Nephron (organoid): ENCODE results near the gene HSPA2.

Experiments
- H3K27ac Mint-ChIP-seq, 3 experiments: 2 replicates each; pipeline ENCODE4 v1.8.0; 2020; ENCODE audit warnings: mixed read lengths in 3 of 3, mild to moderate bottlenecking in 2 of 3, moderate library complexity in 1 of 3
- H3K27me3 Mint-ChIP-seq: 2 replicates; pipeline ENCODE4 v1.8.0; 2021; ENCODE audit warnings: low read depth, mild to moderate bottlenecking, moderate library complexity, mixed read lengths
- H3K36me3 Mint-ChIP-seq: 2 replicates; pipeline ENCODE4 v1.8.0; 2020; ENCODE audit warnings: low read depth, mixed read lengths
- H3K4me1 Mint-ChIP-seq: 2 replicates; pipeline ENCODE4 v1.8.0; 2020; ENCODE audit warnings: mixed read lengths
- H3K4me3 Mint-ChIP-seq, 3 experiments: 2 replicates each; pipeline ENCODE4 v1.8.0; 2020; ENCODE audit warnings: mild to moderate bottlenecking in 3 of 3, mixed read lengths in 3 of 3, moderate library complexity in 2 of 3
- H3K9me3 Mint-ChIP-seq: 2 replicates; pipeline ENCODE4 v1.8.0; 2020; ENCODE audit warnings: mixed read lengths
- TF ChIP-seq, protein P1 (sequence below), 3 experiments: fragments of 200-600 bp; sonication (generic); IDR thresholded peaks; one replicate each; pipeline ENCODE4 v1.5.0; 2021; ENCODE audit warnings: antibody characterized with exemption in 3 of 3; ENCODE audit not compliant: unreplicated experiment in 3 of 3

Gene HSPA2

DNA sequence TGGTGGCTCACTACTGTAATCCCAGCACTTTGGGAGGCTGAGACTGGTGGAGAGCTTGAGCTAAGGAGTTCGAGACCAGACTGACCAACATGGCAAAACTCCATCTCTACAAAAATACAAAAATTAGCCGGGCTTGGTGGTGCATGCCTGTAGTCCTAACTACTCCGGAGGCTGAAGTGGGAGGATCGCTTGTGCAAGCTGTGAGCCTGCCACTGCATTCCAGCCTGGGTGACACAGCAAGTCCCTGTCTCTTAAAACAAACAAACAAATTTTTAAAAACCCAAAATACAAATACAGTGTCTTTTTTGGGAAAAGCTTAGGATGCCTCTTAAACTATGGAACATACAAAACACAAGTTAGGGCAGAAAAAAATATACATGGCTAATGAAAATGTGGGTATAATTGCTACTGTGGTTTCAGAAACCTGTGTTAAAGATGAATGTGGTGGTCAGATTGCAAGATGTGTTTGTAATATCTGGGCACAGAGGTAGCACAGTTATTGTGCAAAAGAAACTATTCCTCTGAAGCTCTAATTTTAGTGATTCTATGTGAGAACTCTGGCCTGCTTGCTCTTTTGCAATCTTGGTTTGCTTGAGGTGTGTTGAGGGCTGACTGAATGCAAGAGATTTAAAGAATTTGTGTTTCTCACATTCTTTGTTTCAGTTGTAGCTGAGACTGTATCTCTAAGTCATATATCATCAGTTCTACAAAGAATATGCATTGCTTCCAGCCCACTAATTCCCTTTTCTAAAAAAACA lies 3.9 kb upstream of the HSPA2 start:
- Mint-ChIP-seq H3K4me3 (peak overlapping the region; percentile 65 to 76 (median 69)), H3K9me3 (peaks cover 11% of the 10 kb centered on the region), H3K27ac (peak overlapping the region; percentile 59 to 79 (median 77)), H3K4me1 (peaks cover 11% of the 10 kb centered on the region), H3K27me3 (no peaks in the 10 kb centered on the region), H3K36me3 (peaks cover 8% of the 10 kb centered on the region)
- TF ChIP-seq, protein P1, sequence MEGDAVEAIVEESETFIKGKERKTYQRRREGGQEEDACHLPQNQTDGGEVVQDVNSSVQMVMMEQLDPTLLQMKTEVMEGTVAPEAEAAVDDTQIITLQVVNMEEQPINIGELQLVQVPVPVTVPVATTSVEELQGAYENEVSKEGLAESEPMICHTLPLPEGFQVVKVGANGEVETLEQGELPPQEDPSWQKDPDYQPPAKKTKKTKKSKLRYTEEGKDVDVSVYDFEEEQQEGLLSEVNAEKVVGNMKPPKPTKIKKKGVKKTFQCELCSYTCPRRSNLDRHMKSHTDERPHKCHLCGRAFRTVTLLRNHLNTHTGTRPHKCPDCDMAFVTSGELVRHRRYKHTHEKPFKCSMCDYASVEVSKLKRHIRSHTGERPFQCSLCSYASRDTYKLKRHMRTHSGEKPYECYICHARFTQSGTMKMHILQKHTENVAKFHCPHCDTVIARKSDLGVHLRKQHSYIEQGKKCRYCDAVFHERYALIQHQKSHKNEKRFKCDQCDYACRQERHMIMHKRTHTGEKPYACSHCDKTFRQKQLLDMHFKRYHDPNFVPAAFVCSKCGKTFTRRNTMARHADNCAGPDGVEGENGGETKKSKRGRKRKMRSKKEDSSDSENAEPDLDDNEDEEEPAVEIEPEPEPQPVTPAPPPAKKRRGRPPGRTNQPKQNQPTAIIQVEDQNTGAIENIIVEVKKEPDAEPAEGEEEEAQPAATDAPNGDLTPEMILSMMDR (IDR thresholded peaks at IDR 0.05; ENCODE audit: unreplicated experiment in 3 of 3) = no peak

DNA sequence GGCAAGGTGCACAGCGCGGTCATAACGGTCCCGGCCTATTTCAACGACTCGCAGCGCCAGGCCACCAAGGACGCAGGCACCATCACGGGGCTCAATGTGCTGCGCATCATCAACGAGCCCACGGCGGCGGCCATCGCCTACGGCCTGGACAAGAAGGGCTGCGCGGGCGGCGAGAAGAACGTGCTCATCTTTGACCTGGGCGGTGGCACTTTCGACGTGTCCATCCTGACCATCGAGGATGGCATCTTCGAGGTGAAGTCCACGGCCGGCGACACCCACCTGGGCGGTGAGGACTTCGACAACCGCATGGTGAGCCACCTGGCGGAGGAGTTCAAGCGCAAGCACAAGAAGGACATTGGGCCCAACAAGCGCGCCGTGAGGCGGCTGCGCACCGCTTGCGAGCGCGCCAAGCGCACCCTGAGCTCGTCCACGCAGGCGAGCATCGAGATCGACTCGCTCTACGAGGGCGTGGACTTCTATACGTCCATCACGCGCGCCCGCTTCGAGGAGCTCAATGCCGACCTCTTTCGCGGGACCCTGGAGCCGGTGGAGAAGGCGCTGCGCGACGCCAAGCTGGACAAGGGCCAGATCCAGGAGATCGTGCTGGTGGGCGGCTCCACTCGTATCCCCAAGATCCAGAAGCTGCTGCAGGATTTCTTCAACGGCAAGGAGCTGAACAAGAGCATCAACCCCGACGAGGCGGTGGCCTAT lies 875 bp downstream of the HSPA2 start:
- Mint-ChIP-seq H3K27me3 (no peaks in the 10 kb centered on the region), H3K36me3 (peaks cover 8% of the 10 kb centered on the region), H3K4me3 (peak overlapping the region in 1 of 3 experiments; percentile 89), H3K27ac (no peak overlapping the region), H3K4me1 (peaks cover 11% of the 10 kb centered on the region), H3K9me3 (peaks cover 25% of the 10 kb centered on the region)
- TF ChIP-seq, protein P1 (IDR thresholded peaks at IDR 0.05; ENCODE audit: unreplicated experiment in 3 of 3) = no peak

DNA sequence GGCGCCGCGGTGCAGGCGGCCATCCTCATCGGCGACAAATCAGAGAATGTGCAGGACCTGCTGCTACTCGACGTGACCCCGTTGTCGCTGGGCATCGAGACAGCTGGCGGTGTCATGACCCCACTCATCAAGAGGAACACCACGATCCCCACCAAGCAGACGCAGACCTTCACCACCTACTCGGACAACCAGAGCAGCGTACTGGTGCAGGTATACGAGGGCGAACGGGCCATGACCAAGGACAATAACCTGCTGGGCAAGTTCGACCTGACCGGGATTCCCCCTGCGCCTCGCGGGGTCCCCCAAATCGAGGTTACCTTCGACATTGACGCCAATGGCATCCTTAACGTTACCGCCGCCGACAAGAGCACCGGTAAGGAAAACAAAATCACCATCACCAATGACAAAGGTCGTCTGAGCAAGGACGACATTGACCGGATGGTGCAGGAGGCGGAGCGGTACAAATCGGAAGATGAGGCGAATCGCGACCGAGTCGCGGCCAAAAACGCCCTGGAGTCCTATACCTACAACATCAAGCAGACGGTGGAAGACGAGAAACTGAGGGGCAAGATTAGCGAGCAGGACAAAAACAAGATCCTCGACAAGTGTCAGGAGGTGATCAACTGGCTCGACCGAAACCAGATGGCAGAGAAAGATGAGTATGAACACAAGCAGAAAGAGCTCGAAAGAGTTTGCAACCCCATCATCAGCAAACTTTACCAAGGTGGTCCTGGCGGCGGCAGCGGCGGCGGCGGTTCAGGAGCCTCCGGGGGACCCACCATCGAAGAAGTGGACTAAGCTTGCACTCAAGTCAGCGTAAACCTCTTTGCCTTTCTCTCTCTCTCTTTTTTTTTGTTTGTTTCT lies 1.7 kb downstream of the HSPA2 start:
- H3K27me3 Mint-ChIP-seq = peaks cover 2% of the 10 kb centered on the region

DNA sequence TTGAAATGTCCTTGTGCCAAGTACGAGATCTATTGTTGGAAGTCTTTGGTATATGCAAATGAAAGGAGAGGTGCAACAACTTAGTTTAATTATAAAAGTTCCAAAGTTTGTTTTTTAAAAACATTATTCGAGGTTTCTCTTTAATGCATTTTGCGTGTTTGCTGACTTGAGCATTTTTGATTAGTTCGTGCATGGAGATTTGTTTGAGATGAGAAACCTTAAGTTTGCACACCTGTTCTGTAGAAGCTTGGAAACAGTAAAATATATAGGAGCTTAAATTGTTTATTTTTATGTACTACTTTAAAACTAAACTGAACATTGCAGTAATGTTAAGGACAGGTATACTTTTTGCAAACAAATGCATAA lies 2.3 kb downstream of the HSPA2 start:
- peaks cover 8% of the 10 kb centered on the region for H3K36me3 Mint-ChIP-seq
- TF ChIP-seq, protein P1 (IDR thresholded peaks at IDR 0.05; ENCODE audit: unreplicated experiment in 3 of 3) = no peak
- H3K9me3 Mint-ChIP-seq = peaks cover 25% of the 10 kb centered on the region

More for the DNA sequence above, 1.7 kb downstream of the HSPA2 start:
- Mint-ChIP-seq H3K36me3 (peaks cover 8% of the 10 kb centered on the region), H3K27ac (no peak overlapping the region), H3K9me3 (peaks cover 25% of the 10 kb centered on the region), H3K4me3 (peak overlapping the region in 2 of 3 experiments; percentile 14 to 28), H3K4me1 (peaks cover 6% of the 10 kb centered on the region)
- TF ChIP-seq, protein P1 (IDR thresholded peaks at IDR 0.05; ENCODE audit: unreplicated experiment in 3 of 3) = no peak

DNA sequence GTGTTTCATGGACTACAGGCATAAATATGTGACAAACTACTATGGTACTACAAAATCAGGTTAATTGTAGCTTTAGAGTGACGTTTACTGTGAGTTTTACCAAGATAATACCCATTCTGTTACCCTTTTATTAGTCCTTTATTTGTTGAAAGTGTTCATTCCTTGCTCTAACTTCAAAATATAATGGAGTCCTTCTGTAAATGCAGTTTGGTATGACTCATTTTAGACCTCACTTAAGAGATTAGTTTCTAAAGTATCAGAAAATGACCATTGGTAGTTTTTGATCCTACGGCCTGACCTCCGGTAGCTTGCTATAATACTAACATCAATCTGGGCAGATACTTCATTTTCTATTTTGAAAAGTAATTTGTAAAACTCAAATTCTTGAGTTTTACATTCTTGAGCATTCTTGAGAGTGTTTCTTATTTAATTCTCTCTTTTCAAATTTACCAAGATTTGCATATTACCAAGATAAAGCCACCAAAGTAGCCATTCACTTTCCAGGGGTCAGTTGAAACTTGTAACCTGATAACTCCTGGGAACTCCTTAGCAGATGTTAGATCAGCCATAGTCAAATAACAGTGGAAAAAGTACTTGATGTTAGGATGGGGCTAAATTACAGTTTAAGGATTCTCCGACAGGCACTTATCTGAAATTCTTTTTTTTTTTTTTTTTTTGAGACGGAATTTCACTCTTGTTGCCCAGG lies 4.2 kb downstream of the HSPA2 start:
- Mint-ChIP-seq H3K36me3 (peaks cover 8% of the 10 kb centered on the region), H3K27ac (no peak overlapping the region), H3K4me1 (no peaks in the 10 kb centered on the region), H3K9me3 (peaks cover 21% of the 10 kb centered on the region), H3K4me3 (no peak overlapping the region), H3K27me3 (peaks cover 17% of the 10 kb centered on the region)
- TF ChIP-seq, protein P1 (IDR thresholded peaks at IDR 0.05; ENCODE audit: unreplicated experiment in 3 of 3) = no peak

More for the DNA sequence above, 2.3 kb downstream of the HSPA2 start:
- Mint-ChIP-seq H3K27me3 (peaks cover 4% of the 10 kb centered on the region), H3K4me1 (peaks cover 5% of the 10 kb centered on the region), H3K4me3 (peak overlapping the region in 2 of 3 experiments; percentile 14 to 28), H3K27ac (no peak overlapping the region)
